ENCODE data around the gene MED9. TPM values are rescaled to one million over a fixed set of nuclear protein-coding genes. Genes with fewer than 3 reads are reported as not detected.

MED9 gene
- total RNA-seq, 1 experiment from 2014 or later: 28.3 TPM

DNA sequence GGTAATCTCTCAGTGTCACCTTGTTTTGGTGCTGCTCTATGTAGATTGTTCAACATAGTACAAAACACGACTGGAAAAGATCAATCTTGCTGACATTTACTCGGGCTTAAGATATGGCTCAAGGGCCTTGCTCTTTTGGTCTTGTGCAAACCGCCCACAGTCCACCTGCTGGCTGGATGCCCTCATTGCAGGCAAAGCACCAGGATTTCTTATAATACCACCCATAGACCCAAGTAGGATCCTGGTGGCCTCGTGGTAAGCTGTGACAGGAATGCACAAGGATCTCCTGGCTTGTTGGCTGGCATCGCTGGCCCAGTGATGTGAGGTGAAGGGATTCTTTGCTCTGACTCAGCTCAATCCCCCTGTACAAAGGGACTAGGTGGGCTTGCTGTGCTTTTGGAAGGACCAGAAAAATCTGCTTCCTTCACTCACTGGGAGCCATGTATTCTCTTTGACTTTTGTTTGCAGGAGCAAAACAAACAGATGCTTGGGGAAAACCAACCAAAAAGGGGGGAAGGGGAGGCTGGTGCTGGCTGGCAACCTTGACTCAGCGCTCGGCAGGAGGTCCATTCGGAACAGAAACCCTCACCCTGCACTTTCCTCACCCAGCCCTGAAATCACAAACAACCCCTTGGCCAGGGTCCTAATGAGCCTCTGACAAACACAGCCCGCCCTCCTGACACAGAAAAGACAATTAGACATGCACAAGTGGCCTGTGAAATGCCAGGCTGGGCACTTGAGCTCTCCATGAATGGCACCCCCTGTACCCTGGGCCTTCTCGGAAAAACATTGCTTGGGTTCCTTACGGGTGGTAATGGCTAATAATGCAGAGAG lies 36.6 kb upstream of the MED9 start:
- Histone ChIP-seq H2AFZ (ENCODE audit: low read length) (no peak overlapping the region), H3K27me3 (ENCODE audit: low read length) (no peaks in the 10 kb centered on the region), H3K79me2 (ENCODE audit: low read length) (no peaks in the 10 kb centered on the region), H3K4me2 (ENCODE audit: low read length) (no peak overlapping the region), H3K27ac (ENCODE audit: low read length) (no peak overlapping the region), H3K4me3 (ENCODE audit: low read length) (no peak overlapping the region), H3K9ac (ENCODE audit: low read length) (no peak overlapping the region), H3K4me1 (ENCODE audit: insufficient read depth, low read length) (peaks cover 30% of the 10 kb centered on the region), H4K20me1 (ENCODE audit: low read length) (no peaks in the 10 kb centered on the region), H3K9me3 (ENCODE audit: low read length) (no peaks in the 10 kb centered on the region), H3K9me2 (replicated peaks; ENCODE audit: low read length) (no peaks in the 10 kb centered on the region), H3F3A (ENCODE audit: low read length, unreplicated experiment) (peaks cover 4% of the 10 kb centered on the region), H3K36me3 (ENCODE audit: low read depth, low read length) (no peaks in the 10 kb centered on the region)
- peak; percentile 78 for DNase-seq
- TF ChIP-seq, protein P1, sequence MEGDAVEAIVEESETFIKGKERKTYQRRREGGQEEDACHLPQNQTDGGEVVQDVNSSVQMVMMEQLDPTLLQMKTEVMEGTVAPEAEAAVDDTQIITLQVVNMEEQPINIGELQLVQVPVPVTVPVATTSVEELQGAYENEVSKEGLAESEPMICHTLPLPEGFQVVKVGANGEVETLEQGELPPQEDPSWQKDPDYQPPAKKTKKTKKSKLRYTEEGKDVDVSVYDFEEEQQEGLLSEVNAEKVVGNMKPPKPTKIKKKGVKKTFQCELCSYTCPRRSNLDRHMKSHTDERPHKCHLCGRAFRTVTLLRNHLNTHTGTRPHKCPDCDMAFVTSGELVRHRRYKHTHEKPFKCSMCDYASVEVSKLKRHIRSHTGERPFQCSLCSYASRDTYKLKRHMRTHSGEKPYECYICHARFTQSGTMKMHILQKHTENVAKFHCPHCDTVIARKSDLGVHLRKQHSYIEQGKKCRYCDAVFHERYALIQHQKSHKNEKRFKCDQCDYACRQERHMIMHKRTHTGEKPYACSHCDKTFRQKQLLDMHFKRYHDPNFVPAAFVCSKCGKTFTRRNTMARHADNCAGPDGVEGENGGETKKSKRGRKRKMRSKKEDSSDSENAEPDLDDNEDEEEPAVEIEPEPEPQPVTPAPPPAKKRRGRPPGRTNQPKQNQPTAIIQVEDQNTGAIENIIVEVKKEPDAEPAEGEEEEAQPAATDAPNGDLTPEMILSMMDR (conservative IDR thresholded peaks at IDR 0.05; ENCODE audit: low read depth, low read length): peak; percentile 82
- no peak for TF ChIP-seq EZH2 (IDR thresholded peaks at IDR 0.05; ENCODE audit: low read length, unreplicated experiment)
- peak; percentile 24; the same call in 1 of the 2 replicates for ATAC-seq
- BruUV-seq (replicated peaks): no TSS peak
- CTCF ChIA-PET: interaction anchor here (0.6 kb wide), 1 partner anchor 70 kb away, joined by 3 read pairs; no protein-coding TSS in a partner anchor
- intact Hi-C loops (cut with micrococcal nuclease): loop anchor here (2.0 kb wide), 1 partner anchor 83 kb away; no protein-coding TSS in a partner anchor
- POLR2A ChIA-PET (ENCODE audit: unreplicated experiment): interaction anchor here (0.6 kb wide), 1 partner anchor 9 kb away, joined by 3 read pairs; no protein-coding TSS in a partner anchor

GRCh38 chr17:17440938-17441675 lies 35.7 kb upstream of the MED9 start:
- H3K36me3 ChIP-seq (ENCODE audit: low read depth, low read length): no peaks in the 10 kb centered on the region
- BruUV-seq (replicated peaks): no TSS peak
- H3K4me3 ChIP-seq (ENCODE audit: low read length): no peak overlapping the region
- H2AFZ ChIP-seq (ENCODE audit: low read length): no peak overlapping the region
- ChIA-PET POLR2A (ENCODE audit: unreplicated experiment) (no interaction called here), CTCF (no interaction called here)
- H3K9me3 ChIP-seq (ENCODE audit: low read length): no peaks in the 10 kb centered on the region
- peaks cover 6% of the 10 kb centered on the region for H3F3A ChIP-seq (ENCODE audit: low read length, unreplicated experiment)
- H3K79me2 ChIP-seq (ENCODE audit: low read length): no peaks in the 10 kb centered on the region
- ATAC-seq: no peak
- no peak overlapping the region for H3K27ac ChIP-seq (ENCODE audit: low read length)
- no peak overlapping the region for H3K9ac ChIP-seq (ENCODE audit: low read length)
- DNase-seq: no peak
- no peaks in the 10 kb centered on the region for H4K20me1 ChIP-seq (ENCODE audit: low read length)
- no peaks in the 10 kb centered on the region for H3K27me3 ChIP-seq (ENCODE audit: low read length)
- no peak overlapping the region for H3K4me2 ChIP-seq (ENCODE audit: low read length)
- peaks cover 27% of the 10 kb centered on the region for H3K4me1 ChIP-seq (ENCODE audit: insufficient read depth, low read length)
- intact Hi-C loops (cut with micrococcal nuclease): loop anchor here (2.0 kb wide), 1 partner anchor 84 kb away; no protein-coding TSS in a partner anchor
- no peak for TF ChIP-seq EZH2 (IDR thresholded peaks at IDR 0.05; ENCODE audit: low read length, unreplicated experiment)
- no peak for TF ChIP-seq EZH2phosphoT487 (IDR thresholded peaks at IDR 0.05; ENCODE audit: borderline replicate concordance, low read length)
- TF ChIP-seq, protein P1 (conservative IDR thresholded peaks at IDR 0.05; ENCODE audit: low read depth, low read length): no peak
- no peaks in the 10 kb centered on the region for H3K9me2 ChIP-seq (replicated peaks; ENCODE audit: low read length)

Measured in PC-3 (cell line).